NK-92 (cell line): ENCODE measurements around the gene DSCAM.

Experiments
- DNase-seq: peaks from one replicate; lab custom pipeline; 2025; ENCODE audit not compliant: unreplicated experiment; lab: John Stamatoyannopoulos, UW

Gene DSCAM

GRCh38 chr21:40402884-40403582 lies 443.9 kb downstream of the DSCAM start:
- no peak for DNase-seq

- no peak for DNase-seq
Observed at GRCh38 chr21:40395732-40396131, 451.2 kb downstream of the DSCAM start.

GRCh38 chr21:40393066-40393465 lies 453.9 kb downstream of the DSCAM start:
- DNase-seq = no peak

- DNase-seq = no peak
Observed at GRCh38 chr21:40388046-40388445, 458.9 kb downstream of the DSCAM start.

- DNase-seq = no peak
Observed at GRCh38 chr21:40386981-40387747, 459.8 kb downstream of the DSCAM start.

GRCh38 chr21:40386294-40386911 lies 460.6 kb downstream of the DSCAM start:
- DNase-seq = no peak

- no peak for DNase-seq
Observed at GRCh38 chr21:40385883-40386282, 461.1 kb downstream of the DSCAM start.

GRCh38 chr21:40383951-40384350 lies 463.0 kb downstream of the DSCAM start:
- DNase-seq = no peak

- DNase-seq = no peak
Observed at GRCh38 chr21:40381111-40381510, 465.8 kb downstream of the DSCAM start.

- DNase-seq = no peak
Observed at GRCh38 chr21:40379881-40380810, 466.8 kb downstream of the DSCAM start.

- DNase-seq = no peak
Observed at GRCh38 chr21:40377135-40377534, 469.8 kb downstream of the DSCAM start.

GRCh38 chr21:40373761-40374160 lies 473.2 kb downstream of the DSCAM start:
- DNase-seq = no peak

- DNase-seq = no peak
Observed at GRCh38 chr21:40372506-40372905, 474.5 kb downstream of the DSCAM start.

- no peak for DNase-seq
Observed at GRCh38 chr21:40371329-40371728, 475.6 kb downstream of the DSCAM start.

GRCh38 chr21:40356644-40357043 lies 490.3 kb downstream of the DSCAM start:
- no peak for DNase-seq

- no peak for DNase-seq
Observed at GRCh38 chr21:40355076-40355475, 491.9 kb downstream of the DSCAM start.

- DNase-seq = no peak
Observed at GRCh38 chr21:40351006-40351405, 496.0 kb downstream of the DSCAM start.

GRCh38 chr21:40349591-40349990 lies 497.4 kb downstream of the DSCAM start:
- no peak for DNase-seq

- no peak for DNase-seq
Observed at GRCh38 chr21:40345711-40346321, 501.1 kb downstream of the DSCAM start.

- DNase-seq = no peak
Observed at GRCh38 chr21:40340357-40340756, 506.6 kb downstream of the DSCAM start.

GRCh38 chr21:40339050-40339449 lies 507.9 kb downstream of the DSCAM start:
- no peak for DNase-seq
